ENCODE measurements around the gene ST3GAL3.

- TF ChIP-seq CTCF (IDR thresholded peaks at IDR 0.05) (no peak), EZH2 (IDR thresholded peaks at IDR 0.05) (no peak), EZH2phosphoT487 (IDR thresholded peaks at IDR 0.05) (no peak)
These were observed 261.1 kb downstream of the ST3GAL3 start for GRCh38 chr1:43968348-43968948.
